K562 (cell line): ENCODE results near the gene PAN3. TPM values are rescaled to one million over a fixed set of nuclear protein-coding genes. Genes with fewer than 3 reads are reported as not detected.

Experiments used
- ATF7 ChIP-seq: fragments of 450-650 bp; IDR thresholded peaks from 2 replicates; pipeline ENCODE4 v1.7.1; 2014; ENCODE audit warnings: mild to moderate bottlenecking, moderate library complexity
- ESRRA ChIP-seq: fragments of 450-650 bp; IDR thresholded peaks from 2 replicates; pipeline ENCODE4 v1.6.1; 2014; ENCODE audit warnings: low read depth, mild to moderate bottlenecking, moderate library complexity, borderline replicate concordance
- FOXK2 ChIP-seq, 2 experiments: fragments of 450-650 bp; IDR thresholded peaks in 1 of 2; conservative IDR thresholded peaks in 1 of 2; 2 replicates each; pipeline ENCODE4 v1.6.1; 2016; ENCODE audit warnings: low read depth in 2 of 2, mild to moderate bottlenecking in 1 of 2
- MEF2A ChIP-seq: IDR thresholded peaks from 2 replicates; pipeline ENCODE4 v1.6.1; 2011; ENCODE audit warnings: low read depth, mild to moderate bottlenecking, low read length, moderate library complexity; ENCODE audit not compliant: control insufficient read depth
- MYBL2 ChIP-seq, 2 experiments: fragments of 450-650 bp in 1 of 2; sonication (generic) in 1 of 2; formaldehyde crosslinking in 1 of 2; IDR thresholded peaks; 2 replicates each; pipeline versions ENCODE4 v1.6.1 to v1.8.1; 2017 to 2022; ENCODE audit warnings: borderline replicate concordance in 1 of 2, inconsistent platforms in 1 of 2, low read depth in 1 of 2, mild to moderate bottlenecking in 1 of 2, missing genetic modification reagents in 1 of 2, moderate library complexity in 1 of 2
- SOX6 ChIP-seq: fragments of 450-650 bp; IDR thresholded peaks from 2 replicates; pipeline ENCODE4 v1.6.1; 2014; ENCODE audit warnings: mild to moderate bottlenecking
- ZC3H11A ChIP-seq: IDR thresholded peaks from 2 replicates; pipeline ENCODE4 v1.6.1; 2012; ENCODE audit warnings: low read depth, low read length, improper control_type of control experiment
- ZNF239 ChIP-seq: fragments of 250-450 bp; sonication (Bioruptor Pico); IDR thresholded peaks from 2 replicates; pipeline ENCODE4 v1.4.0; 2020; ENCODE audit warnings: mild to moderate bottlenecking
- ZNF586 ChIP-seq: fragments of 450-650 bp; formaldehyde crosslinking; conservative IDR thresholded peaks from 2 replicates; pipeline ENCODE4 v1.4.0; 2020; ENCODE audit warnings: mild to moderate bottlenecking, moderate library complexity
- polyA plus RNA-seq, 8 experiments: library from polyadenylated mRNA; depleted of rRNA in 4 of 8; stranded (reverse) in 5 of 8; unstranded in 3 of 8; fragments of >200 nt; fragmentation: Nextera tagmentation in 2 of 8; fragmentation: Illumina TruSeq in 1 of 8; extraction: Ambion mirVana in 2 of 8; extraction: Trizol in 1 of 8; gene quantifications; 2 replicates each; pipeline versions ENCODE4 v1.2.1 to v1.2.3, GENCODE V29; 2011 to 2014; ENCODE audit warnings: inconsistent platforms in 1 of 8, missing spikeins in 1 of 8
- total RNA-seq, 7 experiments: library from RNA; depleted of rRNA in 6 of 7; stranded (reverse); fragments of >200 nt in 6 of 7; fragmentation: Illumina TruSeq in 2 of 7; extraction: Trizol in 2 of 7; gene quantifications; 2 replicates each; pipeline versions ENCODE4 v1.2.1 to v1.2.3, GENCODE V29; 2011 to 2021; ENCODE audit warnings: low replicate concordance in 1 of 7
- TF ChIP-seq, protein P1 (sequence below): fragments of 250-450 bp; sonication (Bioruptor Pico); IDR thresholded peaks from 2 replicates; pipeline ENCODE4 v1.5.0; 2021
- TF ChIP-seq, protein P2 (sequence below), 2 experiments: IDR thresholded peaks in 1 of 2; conservative IDR thresholded peaks in 1 of 2; 2 replicates each; pipeline ENCODE4 v1.6.1; 2016; ENCODE audit warnings: low read depth in 2 of 2, mild to moderate bottlenecking in 1 of 2, missing compliant biosample characterization in 1 of 2, missing genetic modification characterization in 1 of 2, moderate library complexity in 1 of 2
- TF ChIP-seq, protein P3 (sequence below), 3 experiments: IDR thresholded peaks in 2 of 3; conservative IDR thresholded peaks in 1 of 3; 2 replicates each; pipeline ENCODE4 v1.5.1; 2011 to 2012; ENCODE audit warnings: low read length in 3 of 3, mild to moderate bottlenecking in 3 of 3, control low read depth in 2 of 3, improper control_type of control experiment in 1 of 3, inconsistent platforms in 1 of 3, low read depth in 1 of 3, mixed read lengths in 1 of 3, moderate library complexity in 1 of 3; ENCODE audit not compliant: insufficient read depth in 2 of 3
- TF ChIP-seq, protein P4 (sequence below): fragments of 450-650 bp; formaldehyde crosslinking; IDR thresholded peaks from 2 replicates; pipeline ENCODE4 v1.4.0; 2022; ENCODE audit warnings: mild to moderate bottlenecking, moderate library complexity
- TF ChIP-seq, protein P5 (sequence below): sonication (generic); formaldehyde crosslinking; IDR thresholded peaks from 2 replicates; pipeline ENCODE4 v1.8.0; 2022; ENCODE audit warnings: missing genetic modification reagents, mild to moderate bottlenecking, borderline replicate concordance

PAN3 gene
- total and polyA plus RNA-seq, 9 of the 15 experiments (the other 6 are each of a cell fraction or from before 2014, with no cell fraction given) = 7.2 to 19.9 (median 11.6) TPM

DNA sequence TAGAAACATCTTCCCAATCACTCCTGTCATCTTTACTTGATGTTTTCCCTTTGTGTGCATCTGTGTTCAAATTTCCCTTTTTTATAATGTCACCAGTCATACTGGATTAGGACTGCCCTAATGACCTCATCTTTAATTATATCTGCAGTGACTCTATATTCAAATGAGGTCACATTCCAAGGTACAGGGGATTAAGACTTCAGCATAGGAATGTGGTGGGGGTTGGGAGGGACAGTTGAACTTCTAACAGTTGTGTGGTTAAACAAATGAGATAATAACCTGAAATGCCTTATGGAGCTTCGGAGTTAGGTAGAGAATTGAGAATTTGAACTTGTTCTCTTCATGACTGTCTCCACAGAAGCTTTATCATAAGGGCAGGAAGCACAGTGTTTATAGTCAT is 23.0 kb downstream of the PAN3 start (continued):
- TF ChIP-seq MEF2A (peak; percentile 51; the same call in 1 of the 2 replicates), ZC3H11A (no peak), ATF7 (peak; percentile 87), SOX6 (0 out of 2 replicates have a peak, but pooled peaks have one; percentile 24), MYBL2 (IDR thresholded peaks at IDR 0.05; ENCODE audit: low read depth) (0 out of 2 replicates have a peak, but pooled peaks have one; percentile 34), MYBL2 (CRISPR knock-in tag; IDR thresholded peaks at IDR 0.05; ENCODE audit: borderline replicate concordance) (no peak), ZNF586 (no peak), FOXK2 (conservative IDR thresholded peaks at IDR 0.05 in 1 of 2, IDR thresholded peaks at IDR 0.05 in 1 of 2; ENCODE audit: low read depth in 2 of 2) (no peak), ZNF239 (CRISPR knock-in tag) (no peak), ESRRA (0 out of 2 replicates have a peak, but pooled peaks have one; percentile 21)
- TF ChIP-seq, protein P1, sequence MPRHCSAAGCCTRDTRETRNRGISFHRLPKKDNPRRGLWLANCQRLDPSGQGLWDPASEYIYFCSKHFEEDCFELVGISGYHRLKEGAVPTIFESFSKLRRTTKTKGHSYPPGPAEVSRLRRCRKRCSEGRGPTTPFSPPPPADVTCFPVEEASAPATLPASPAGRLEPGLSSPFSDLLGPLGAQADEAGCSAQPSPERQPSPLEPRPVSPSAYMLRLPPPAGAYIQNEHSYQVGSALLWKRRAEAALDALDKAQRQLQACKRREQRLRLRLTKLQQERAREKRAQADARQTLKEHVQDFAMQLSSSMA (CRISPR knock-in tag) = no peak
- TF ChIP-seq, protein P2, sequence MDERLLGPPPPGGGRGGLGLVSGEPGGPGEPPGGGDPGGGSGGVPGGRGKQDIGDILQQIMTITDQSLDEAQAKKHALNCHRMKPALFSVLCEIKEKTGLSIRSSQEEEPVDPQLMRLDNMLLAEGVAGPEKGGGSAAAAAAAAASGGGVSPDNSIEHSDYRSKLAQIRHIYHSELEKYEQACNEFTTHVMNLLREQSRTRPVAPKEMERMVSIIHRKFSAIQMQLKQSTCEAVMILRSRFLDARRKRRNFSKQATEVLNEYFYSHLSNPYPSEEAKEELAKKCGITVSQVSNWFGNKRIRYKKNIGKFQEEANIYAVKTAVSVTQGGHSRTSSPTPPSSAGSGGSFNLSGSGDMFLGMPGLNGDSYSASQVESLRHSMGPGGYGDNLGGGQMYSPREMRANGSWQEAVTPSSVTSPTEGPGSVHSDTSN (CRISPR knock-in tag; IDR thresholded peaks at IDR 0.05; ENCODE audit: low read depth) = no peak
- TF ChIP-seq, protein P2 (tag; conservative IDR thresholded peaks at IDR 0.05; ENCODE audit: low read depth) = 0 out of 2 replicates have a peak, but pooled peaks have one; percentile 6
- TF ChIP-seq, protein P3, sequence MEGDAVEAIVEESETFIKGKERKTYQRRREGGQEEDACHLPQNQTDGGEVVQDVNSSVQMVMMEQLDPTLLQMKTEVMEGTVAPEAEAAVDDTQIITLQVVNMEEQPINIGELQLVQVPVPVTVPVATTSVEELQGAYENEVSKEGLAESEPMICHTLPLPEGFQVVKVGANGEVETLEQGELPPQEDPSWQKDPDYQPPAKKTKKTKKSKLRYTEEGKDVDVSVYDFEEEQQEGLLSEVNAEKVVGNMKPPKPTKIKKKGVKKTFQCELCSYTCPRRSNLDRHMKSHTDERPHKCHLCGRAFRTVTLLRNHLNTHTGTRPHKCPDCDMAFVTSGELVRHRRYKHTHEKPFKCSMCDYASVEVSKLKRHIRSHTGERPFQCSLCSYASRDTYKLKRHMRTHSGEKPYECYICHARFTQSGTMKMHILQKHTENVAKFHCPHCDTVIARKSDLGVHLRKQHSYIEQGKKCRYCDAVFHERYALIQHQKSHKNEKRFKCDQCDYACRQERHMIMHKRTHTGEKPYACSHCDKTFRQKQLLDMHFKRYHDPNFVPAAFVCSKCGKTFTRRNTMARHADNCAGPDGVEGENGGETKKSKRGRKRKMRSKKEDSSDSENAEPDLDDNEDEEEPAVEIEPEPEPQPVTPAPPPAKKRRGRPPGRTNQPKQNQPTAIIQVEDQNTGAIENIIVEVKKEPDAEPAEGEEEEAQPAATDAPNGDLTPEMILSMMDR (IDR thresholded peaks at IDR 0.05 in 2 of 3, conservative IDR thresholded peaks at IDR 0.05 in 1 of 3; ENCODE audit: insufficient read depth in 2 of 3, low read depth in 1 of 3, low read length in 3 of 3) = no peak
- TF ChIP-seq, protein P4, sequence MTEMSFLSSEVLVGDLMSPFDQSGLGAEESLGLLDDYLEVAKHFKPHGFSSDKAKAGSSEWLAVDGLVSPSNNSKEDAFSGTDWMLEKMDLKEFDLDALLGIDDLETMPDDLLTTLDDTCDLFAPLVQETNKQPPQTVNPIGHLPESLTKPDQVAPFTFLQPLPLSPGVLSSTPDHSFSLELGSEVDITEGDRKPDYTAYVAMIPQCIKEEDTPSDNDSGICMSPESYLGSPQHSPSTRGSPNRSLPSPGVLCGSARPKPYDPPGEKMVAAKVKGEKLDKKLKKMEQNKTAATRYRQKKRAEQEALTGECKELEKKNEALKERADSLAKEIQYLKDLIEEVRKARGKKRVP (CRISPR knock-in tag) = no peak
- TF ChIP-seq, protein P5, sequence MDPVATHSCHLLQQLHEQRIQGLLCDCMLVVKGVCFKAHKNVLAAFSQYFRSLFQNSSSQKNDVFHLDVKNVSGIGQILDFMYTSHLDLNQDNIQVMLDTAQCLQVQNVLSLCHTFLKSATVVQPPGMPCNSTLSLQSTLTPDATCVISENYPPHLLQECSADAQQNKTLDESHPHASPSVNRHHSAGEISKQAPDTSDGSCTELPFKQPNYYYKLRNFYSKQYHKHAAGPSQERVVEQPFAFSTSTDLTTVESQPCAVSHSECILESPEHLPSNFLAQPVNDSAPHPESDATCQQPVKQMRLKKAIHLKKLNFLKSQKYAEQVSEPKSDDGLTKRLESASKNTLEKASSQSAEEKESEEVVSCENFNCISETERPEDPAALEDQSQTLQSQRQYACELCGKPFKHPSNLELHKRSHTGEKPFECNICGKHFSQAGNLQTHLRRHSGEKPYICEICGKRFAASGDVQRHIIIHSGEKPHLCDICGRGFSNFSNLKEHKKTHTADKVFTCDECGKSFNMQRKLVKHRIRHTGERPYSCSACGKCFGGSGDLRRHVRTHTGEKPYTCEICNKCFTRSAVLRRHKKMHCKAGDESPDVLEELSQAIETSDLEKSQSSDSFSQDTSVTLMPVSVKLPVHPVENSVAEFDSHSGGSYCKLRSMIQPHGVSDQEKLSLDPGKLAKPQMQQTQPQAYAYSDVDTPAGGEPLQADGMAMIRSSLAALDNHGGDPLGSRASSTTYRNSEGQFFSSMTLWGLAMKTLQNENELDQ (CRISPR knock-in tag) = no peak
